ENCODE measurements around the gene TBATA.

Gene TBATA

DNA sequence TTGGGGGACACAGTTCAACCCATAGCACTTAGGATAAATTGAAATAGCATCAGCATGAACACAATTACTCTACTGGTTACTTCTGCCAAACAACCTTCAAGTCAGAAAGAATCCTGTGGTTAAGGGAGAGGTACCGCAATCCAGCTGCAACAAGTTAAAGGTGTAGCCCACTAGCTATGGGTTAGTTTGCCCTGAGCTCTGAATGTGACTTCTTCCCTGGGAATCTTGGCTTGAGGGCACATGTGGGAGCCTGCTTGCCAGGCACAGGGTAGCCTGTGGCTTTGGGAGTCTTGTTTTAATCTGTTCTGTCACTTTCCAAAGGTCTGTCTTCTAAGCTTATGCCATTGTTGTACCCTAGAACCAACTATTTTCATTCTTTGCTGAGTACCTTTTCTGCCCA is 21.7 kb upstream of the TBATA start:
- DNase-seq: no peak

DNA sequence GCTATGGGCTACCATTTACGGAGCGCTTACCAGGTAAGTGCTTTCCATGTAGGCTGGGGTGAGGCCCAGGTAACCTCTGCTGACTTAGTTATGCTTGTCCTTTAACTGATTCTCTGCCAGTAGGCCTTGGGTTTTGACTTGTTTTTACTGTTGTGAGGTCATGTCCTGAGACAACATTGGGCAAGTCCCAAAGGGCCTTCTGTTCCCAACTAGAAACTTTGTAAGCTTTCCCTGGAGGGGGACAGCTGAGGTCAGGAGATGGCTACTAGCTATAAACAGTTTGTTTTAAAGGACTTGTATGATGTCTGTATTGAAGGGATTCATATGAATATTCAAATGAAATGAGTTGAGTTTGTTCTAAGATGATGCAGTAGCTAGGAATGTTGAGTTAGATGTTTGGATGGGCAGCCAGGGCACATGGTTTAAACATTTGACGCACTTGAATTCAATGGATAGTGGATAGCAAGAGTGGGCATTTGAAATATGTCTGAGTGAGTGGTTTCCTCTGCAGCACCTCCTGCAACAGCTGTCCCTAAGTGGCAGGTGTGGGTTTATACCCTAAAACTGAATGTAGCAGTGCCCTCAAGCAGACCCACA is 20.5 kb upstream of the TBATA start:
- no peak for DNase-seq

DNA sequence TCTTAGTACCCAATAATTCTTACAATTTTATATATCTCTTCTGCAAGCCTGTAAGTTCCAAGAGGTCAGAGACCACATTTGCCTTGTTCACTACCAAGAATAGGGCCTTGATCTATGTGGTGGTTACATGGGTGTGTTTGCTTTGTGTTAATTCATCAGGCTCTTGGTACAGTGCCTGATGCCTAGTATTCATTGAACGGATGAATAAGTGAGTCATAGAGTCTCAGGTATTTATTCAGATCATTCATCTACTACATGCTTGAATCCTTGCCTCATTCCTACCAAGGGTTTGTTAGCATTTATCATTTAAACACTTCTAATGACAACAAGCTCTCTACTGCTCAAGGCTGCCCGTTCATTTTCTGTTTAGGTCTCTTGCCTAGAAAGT is 19.2 kb upstream of the TBATA start:
- DNase-seq: no peak

DNA sequence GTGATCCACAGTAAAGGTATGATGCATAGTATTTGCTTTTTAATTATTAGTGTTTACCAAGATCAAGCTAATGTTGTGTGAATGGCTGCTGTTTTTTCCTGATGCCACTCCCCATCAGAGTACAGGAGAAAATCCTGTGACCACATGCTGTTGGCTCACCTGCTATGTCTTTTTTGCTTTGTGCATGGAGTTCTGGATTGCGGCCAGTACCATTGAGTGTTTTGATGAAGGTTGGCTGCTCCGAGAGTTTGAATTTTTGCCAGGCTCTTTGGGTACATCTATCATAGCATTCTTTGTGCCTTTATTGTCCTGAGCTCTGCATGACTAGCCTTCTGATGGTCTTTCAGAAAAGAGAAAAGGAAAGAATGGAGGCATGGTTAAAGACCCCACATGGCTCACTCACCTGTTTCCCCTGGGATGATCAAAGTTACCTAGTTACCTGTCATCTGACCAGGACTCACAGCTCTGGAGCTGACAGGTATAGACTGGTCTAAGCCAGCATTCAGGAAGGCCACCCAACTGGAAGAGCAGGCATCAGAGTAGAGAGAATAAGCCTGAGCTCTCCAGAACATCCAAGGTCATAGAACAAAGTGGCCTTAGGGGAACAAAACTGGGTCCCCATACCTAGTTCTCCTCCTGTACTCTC is 18.7 kb upstream of the TBATA start:
- no peak for DNase-seq

DNA sequence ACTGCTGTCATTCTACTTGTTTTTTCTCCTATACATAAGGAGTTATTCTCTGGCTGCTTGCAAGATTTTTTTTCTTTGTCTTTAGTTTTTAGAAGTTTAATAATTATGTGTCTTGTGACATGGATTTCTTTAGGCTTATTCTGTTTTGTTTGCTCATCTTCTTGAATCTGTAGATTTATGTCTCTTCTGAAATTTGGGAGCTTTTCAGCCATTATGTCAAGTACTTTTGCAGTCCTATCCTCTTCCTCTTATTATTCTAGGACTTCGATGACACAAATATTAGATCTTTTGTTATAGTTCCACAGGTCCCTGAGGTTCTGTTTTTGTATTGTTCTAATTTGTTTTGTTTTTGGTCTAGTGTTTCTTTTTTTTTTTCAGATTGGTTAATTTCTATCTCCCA is 16.7 kb upstream of the TBATA start:
- DNase-seq: no peak

DNA sequence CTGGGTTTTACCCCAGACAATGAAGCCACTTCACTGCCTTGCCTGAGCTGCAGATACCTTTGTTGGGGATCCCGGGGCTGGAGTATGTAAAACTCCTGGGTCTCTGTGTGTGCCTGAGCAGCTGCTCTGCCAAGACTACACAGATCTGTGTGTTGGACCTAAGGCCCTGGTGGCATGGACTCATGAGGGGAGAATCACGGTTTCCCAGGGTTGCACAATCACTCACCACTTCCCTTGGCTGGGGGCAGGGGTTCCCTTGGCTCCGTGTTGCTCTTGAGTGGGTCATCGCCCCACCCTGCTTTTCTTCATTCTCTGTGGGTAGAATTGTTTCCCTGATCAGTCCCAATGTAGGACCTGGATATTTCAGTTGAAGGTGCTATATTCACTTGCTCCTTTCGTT is 13.9 kb upstream of the TBATA start:
- no peak for DNase-seq

DNA sequence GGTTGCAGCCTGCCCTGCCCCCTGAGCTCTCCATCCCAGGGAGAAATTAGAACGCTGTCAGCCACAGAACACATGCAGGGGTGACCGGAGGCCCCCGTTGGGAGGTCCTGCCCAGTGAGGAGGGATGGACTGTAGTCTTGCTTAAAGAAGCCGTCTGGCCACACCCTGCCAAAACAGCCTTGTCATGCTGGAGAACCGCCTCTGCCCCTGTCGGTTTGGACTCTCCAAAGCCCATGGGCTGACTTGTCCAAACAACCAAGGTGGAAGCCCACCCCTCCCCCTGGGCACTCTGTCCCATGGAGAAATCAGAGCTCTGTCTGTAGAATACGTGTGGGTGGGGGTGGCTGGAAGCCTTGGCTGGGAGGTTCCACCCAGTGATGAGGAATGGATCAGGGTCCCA is 12.7 kb upstream of the TBATA start:
- DNase-seq: no peak

DNA sequence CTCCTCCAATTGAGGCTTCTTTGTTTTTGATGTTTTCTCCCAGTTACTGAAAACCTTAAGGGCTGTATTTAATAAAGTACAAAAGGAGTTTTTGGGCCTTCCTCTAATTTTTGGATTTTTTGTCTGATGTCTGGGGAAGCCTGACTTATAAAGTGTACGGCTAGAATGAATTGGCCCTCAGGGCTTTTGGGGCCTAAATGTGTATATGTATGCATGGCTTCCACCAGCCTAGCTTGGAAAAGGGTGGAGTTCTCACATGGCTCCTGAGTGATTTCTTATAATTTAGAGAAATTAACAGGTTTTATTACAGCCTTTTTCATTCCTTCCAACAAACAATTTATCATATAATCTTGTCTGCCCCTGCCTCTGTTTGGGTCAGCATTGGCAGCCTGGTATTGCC is 10.4 kb upstream of the TBATA start:
- no peak for DNase-seq

DNA sequence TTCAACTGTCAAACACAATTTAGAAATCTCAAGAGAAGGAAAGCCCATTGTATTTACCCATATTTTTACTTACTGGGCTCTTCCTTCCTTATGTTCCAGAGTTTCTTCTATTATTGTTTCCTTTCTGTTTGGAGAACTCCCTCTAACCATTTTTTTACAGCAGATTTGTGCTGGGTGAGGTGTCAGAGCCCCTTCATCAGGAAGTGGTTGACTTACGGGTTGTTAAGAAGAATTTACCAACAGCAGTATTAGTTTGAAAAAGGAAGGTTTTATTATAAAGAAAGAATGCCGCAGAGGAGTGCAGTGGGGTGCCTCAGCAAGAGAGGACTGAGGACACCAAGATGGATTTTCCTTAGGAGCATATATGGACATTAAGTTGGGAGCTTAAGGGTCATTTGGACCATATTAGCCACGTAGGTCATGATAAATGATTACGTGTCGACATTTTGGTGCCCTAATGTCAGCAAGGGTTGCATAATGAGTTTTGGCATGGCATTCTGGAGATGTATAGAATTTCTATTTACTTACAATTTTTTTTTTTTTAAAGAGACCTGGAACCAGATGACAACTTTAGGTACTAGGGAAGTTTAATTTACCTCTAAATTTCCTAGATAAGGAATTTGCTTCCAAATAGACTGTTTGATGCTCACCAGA is 6.3 kb upstream of the TBATA start:
- DNase-seq: no peak

DNA sequence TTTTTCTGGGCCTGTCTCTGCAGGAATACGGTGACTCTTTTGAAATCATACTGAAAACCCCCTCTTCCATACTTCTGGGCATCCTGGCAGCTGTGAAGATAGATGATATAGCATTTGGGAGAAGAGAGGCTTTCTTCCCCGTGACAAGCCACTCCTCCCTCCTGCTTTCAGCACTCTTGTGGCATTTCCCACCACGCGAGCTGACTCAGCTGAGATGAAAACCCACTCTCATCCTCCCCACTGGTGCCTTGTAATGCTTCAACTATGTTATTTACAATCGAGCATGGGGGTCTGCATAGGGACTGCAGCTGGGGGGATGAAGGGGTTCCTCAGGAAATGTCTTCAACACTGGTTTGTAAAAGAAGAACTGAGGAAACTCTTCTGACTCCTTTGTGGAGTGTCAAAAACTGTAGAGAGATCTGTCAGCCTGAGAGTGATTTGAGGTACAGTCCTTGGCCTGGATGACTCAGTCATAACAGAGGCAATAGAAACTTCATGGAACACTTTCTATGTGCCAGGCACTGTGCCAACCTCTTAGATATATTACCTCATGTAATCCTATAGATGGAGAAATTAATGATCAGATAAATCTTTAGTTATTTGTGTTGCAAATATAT is 1.7 kb upstream of the TBATA start:
- DNase-seq: no peak

DNA sequence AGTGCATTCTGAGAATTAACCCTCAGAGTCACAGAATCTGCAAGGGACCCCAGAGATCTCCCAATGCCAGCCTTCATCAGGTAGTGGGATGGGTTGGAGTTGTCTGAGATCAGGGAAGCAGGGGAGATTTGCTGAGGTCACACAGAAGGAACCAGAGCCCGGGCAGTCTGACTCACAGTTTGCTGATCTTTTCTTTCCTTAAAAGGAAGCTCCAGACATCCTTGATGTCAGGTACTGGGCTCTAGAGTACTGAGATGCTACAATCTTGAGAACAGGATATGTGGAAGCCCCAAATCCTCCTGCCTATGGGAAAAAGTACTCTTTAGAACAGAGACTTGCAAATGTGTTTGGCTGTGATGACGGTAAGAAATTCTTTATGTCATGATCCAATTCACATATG is 706 bp downstream of the TBATA start:
- no peak for DNase-seq

DNA sequence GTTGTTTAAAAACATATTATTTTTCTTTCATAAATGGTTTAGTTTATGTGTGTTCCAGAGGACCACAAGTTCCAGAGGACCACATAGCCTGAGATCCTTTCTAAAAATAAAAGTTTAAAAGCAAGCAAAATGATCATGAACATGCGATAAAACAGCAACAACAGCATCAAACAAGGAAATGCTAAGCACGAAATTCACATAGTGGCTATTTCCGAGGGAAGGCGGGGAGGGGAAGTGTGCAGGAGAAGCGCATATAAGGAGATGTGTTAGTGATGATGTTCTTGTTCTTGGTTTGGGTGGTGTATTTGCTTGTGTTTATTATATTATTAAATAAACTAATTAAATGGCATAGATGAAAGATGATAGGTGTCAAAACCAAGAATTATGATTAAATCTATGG is 1.2 kb downstream of the TBATA start:
- no peak for DNase-seq

DNA sequence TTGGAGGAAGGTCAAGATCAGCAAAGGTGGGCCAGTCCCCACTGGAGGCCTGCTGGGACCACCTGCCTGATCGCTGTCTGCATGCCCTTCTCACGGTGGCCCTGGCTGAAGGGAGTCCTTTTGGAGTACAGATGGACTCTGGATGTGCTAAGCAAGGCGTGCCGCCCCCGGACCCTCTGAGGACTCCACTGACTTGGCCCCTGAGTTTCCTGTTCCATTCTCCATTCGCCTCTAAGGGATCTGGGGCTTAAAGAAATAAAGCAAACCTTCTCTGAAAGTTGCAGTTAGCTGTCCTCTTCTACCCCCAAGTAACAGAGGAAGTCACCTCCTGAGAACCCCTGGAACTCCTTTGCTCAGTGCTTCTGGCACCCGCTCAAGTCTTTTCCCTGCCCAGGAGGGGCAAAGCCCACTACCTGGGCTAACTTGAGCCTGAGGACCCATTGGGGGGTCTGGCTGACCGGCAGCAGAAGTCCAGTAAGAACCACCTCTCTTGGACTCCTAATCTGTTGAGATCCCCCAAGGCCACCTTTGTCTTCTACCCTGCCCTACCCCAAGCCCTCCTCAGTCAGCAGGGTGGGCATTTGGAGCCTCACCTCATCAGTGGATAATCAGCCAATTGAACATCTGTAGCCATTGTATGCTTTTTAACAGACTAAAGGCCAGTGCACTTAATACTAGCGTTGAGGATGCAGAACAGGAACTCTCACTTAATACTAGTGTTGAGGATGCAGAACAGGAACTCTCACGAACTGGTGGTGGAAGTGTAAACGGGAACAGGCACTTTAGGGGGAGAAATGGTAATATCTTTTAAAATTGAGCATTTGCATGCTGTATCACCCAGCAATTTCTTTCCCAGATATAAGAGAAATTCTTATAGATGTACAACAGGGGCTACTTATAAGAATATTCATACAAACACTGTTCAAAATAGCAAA is 2.2 kb downstream of the TBATA start:
- no peak for DNase-seq

DNA sequence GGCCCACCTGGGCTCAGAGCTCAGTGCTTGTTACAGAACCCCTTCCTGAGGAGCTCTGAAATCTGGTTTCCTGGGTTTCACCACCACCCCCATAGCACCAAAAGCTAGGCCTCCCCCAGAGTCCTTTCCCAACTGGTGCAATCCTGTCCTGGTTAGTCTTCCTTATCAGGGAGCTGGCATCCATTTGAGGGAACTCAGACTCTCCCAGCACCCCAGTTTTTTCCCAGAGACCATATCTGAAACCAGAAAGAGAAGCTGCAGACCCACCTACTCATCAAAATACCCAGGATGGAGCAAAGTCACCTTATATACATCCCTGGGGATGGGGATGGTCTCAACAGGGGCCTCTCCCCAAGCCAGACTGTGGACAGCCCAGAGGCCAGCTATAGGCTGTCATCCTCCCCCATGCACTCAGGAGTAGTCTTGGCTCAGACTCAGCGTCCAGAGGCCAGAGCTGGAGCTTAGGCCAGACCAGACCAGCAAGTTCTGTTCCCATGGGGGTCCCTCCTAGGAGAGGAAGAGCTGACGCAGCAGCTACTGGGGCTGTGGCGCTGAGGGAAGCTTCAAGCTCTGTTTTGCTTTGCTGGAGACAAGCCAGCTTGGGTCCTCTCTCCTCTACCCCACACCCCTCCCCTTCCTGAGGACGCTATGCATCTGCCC is 3.0 kb downstream of the TBATA start:
- DNase-seq: no peak

DNA sequence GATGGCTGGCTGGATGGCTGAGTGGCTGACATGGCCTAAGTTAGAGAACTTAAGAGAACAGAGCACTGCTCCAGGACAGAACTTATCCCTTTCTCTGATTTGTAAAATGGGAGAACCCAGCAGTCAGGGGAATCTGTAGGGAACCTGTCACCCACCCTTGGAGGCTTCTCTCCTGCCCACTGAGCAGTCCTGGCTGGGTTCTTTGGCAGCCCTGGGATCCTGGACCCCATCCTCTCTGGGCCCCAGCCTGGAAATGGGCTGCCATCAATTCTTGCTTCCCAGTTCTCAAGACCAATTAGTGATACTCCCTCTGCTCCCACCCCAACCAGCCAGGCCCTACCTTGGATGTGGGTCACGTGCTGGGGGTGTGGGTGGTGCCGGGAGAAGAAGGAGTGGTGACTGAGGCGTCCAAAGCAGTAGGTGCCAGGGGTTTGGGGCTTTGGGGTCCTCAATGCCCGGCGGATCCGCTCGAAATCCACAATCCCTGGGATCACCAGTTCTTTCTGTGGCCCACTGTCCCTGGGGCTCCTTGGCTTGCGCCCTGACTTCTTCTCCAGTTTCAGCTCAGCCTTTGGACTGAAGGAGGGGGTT is 3.6 kb downstream of the TBATA start:
- no peak for DNase-seq

DNA sequence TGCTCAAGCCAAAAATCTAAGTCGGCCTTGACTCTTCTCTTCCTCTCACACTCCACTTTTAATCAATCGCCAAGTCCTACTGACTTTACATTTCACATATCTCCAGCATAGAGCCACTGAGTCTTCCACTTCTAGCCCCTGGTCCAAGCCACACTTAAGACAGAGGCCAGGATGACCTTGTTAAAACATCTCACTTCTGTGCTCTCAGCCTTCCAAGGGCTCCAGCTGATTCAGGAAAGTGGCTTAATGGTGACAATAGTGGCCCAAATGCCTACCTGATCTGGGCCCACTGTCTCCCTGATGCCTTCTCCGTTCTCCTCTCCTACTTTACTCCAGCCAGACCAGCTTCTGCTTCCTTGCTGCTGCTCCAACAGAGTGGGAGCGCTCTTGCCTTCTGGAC is 4.4 kb downstream of the TBATA start:
- no peak for DNase-seq

DNA sequence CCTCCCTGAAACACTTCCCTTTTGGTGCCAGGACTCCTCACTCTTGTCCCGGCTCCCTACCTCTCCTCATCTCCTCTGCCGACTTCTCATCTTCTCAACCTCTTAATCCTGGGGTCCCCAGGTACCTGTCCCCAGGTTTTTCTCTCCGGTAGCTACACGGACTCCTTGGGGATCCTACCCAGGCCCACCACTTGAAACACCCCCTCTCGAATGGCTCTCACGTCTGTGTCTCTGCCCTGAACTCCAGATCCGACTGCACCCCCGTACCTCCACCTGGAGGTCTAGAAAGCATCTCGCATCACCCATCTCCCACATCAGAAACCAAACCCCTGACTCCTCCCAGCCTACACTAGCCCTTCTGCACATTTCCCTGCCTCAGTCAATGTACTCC is 4.8 kb downstream of the TBATA start:
- no peak for DNase-seq

DNA sequence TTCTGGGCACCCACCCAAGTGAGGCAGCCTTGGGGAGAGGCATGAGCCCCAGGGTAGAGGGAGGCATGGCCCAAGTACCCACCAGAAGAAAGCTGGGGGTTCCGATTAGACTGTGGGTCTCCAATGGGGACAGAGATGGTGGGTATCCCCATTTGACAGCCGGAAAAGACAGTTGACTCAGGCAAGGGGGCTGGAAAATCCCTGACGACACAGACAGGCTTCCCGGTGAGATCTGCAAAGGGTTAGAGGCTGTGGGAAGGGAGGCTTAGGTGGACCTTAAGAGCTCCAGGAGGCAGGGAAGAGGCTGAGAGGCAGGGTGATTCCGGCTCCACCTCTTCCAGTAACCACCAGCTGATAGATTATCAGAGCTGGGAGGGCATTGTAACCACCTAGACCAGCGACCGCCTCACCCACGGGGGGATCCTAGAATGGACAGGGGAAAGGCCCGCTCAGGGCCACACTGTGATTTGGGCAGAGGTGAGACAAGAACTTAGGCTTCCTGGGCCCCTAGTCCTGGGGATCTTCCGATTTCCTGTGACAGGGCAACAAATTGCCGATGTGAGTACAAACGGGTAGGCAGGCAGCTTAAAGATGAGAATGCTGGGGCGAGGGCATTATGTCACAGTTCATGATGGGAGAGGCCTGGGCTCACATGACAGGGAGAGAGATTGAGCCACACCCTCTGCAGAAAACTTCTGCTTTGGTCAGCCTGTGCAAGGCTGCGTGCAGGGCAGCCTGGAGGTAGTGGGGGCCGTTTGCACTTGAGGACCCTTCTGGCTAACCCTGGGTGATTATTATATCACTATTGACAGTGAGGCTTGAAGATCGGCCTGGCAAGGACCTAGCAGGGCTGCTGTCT is 5.4 kb downstream of the TBATA start:
- no peak for DNase-seq

DNA sequence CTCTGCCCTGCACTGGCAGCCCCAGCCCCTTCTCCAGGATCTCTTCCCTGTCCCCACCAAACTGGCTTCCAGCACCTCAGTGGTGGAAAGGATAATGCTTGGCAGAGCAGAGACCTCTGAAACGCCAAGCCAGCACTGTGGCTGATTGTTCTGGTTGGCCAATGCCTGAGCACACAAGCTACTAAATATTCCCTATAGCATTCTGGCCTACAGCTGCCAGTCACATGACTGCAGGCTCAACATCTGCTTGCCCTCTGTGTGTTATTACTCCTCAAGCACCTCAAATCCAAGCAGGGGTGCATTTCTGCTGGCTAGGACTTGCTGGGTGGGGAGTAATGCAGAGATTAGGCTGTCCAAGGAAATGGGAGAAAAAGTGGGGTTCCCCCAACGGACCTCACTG is 6.1 kb downstream of the TBATA start:
- DNase-seq: no peak

DNA sequence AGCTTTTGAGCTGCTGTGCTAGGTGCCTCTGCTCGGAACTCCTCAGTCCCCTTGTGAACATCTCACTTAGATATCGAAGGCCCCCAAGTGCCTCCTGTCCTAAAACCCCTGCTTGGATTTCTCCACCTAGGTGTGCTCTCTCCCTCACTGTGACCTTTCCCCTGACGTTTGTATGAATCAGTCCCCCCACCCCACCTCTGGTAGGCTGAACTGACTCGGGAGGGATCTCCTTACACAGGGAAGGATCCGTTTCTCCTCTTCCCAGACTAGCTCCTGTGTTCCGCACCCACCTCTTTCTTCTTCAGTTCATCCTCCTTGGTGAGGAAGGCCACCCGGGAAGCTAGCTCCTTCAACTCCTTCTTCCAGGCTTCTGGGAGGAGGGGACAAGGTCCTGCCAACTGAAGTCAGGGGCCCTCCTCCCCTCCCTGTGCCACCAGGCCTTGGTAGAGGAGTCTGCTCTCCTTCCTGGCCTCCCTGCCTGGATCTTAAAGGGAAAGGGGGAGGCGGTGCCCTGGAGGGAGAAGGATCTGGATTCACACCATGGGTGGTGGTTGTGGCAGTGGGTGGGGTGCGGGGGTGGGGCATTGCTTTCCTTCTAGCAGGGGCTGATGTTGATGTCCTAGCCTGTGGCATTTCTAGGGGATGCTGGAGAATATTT is 6.8 kb downstream of the TBATA start:
- no peak for DNase-seq

Measured in activated T-cell treated with anti-CD3 and anti-CD28 coated beads, Interleukin-2, amount 50 U/mL, for 1 hour (primary cell).